GM23338 (cell line): ENCODE data around the gene GNB1L. TPM values are rescaled to one million over a fixed set of nuclear protein-coding genes. Genes with fewer than 3 reads are reported as not detected.

ENCODE experiments used
- ATAC-seq: fragments of 200-7000 bp; cut with Tn5 transposase; 3 replicates; pipeline ENCODE4 v1.9.1; 2020
- DNase-seq: peaks from one replicate; pipeline ENCODE4 v3.0.0-alpha.2; 2015; ENCODE audit warnings: low spot score
- H2AFZ ChIP-seq: fragments of 200-600 bp; sonication (generic); 2 replicates; pipeline ENCODE4 v1.8.0; 2016; ENCODE audit warnings: antibody characterized with exemption, mild to moderate bottlenecking, moderate library complexity
- H3F3A ChIP-seq: fragments of 200-600 bp; sonication (generic); replicated peaks from 2 replicates; pipeline ENCODE4 v1.8.0; 2017; ENCODE audit warnings: antibody characterized with exemption, mixed run types, low read depth
- H3K27ac ChIP-seq: fragments of 200-600 bp; sonication (generic); 2 replicates; pipeline ENCODE4 v1.6.1; 2016; ENCODE audit warnings: low read depth
- H3K27me3 ChIP-seq: fragments of 200-600 bp; sonication (generic); 2 replicates; pipeline ENCODE4 v1.8.0; 2016; ENCODE audit warnings: mild to moderate bottlenecking, mixed run types, moderate library complexity; ENCODE audit not compliant: insufficient read depth
- H3K36me3 ChIP-seq: fragments of 200-600 bp; sonication (generic); 2 replicates; pipeline ENCODE4 v1.8.0; 2016; ENCODE audit warnings: mild to moderate bottlenecking; ENCODE audit not compliant: insufficient read depth
- H3K4me1 ChIP-seq: fragments of 200-600 bp; sonication (generic); 2 replicates; pipeline ENCODE4 v1.8.0; 2016; ENCODE audit warnings: mild to moderate bottlenecking, moderate library complexity; ENCODE audit not compliant: insufficient read depth
- H3K4me2 ChIP-seq: fragments of 200-600 bp; sonication (generic); 2 replicates; pipeline ENCODE4 v1.7.1; 2017; ENCODE audit warnings: mixed run types
- H3K4me3 ChIP-seq: fragments of 200-600 bp; sonication (generic); 2 replicates; pipeline ENCODE4 v1.6.1; 2016; ENCODE audit warnings: mixed run types
- H3K79me2 ChIP-seq: fragments of 200-600 bp; sonication (generic); replicated peaks from 2 replicates; pipeline ENCODE4 v1.8.0; 2017; ENCODE audit warnings: mild to moderate bottlenecking; ENCODE audit not compliant: insufficient read depth
- H3K9me2 ChIP-seq: fragments of 200-600 bp; sonication (generic); 2 replicates; pipeline ENCODE4 v1.8.0; 2017; ENCODE audit not compliant: insufficient read depth
- H4K20me1 ChIP-seq: fragments of 200-600 bp; sonication (generic); replicated peaks from 2 replicates; pipeline ENCODE4 v1.8.0; 2017; ENCODE audit warnings: mild to moderate bottlenecking; ENCODE audit not compliant: insufficient read depth
- H3K27ac Mint-ChIP-seq: 2 replicates; pipeline ENCODE4 v1.8.0; 2020; ENCODE audit warnings: inconsistent platforms, mild to moderate bottlenecking, moderate library complexity, mixed read lengths
- H3K27me3 Mint-ChIP-seq: 3 replicates; pipeline ENCODE4 v1.8.0; 2022; ENCODE audit warnings: low read depth, mild to moderate bottlenecking, moderate library complexity, mixed read lengths, inconsistent platforms; ENCODE audit not compliant: insufficient read depth, poor library complexity
- H3K36me3 Mint-ChIP-seq: 3 replicates; pipeline ENCODE4 v1.8.0; 2021; ENCODE audit warnings: low read depth, mild to moderate bottlenecking, inconsistent platforms, moderate library complexity, mixed read lengths
- H3K4me1 Mint-ChIP-seq: 3 replicates; pipeline ENCODE4 v1.8.0; 2020; ENCODE audit warnings: mild to moderate bottlenecking, inconsistent platforms, mixed read lengths
- H3K4me3 Mint-ChIP-seq: 3 replicates; pipeline ENCODE4 v1.8.0; 2021; ENCODE audit warnings: moderate library complexity, mild to moderate bottlenecking, inconsistent platforms, mixed read lengths
- H3K9me3 Mint-ChIP-seq: 3 replicates; pipeline ENCODE4 v1.8.0; 2020; ENCODE audit warnings: moderate library complexity, mild to moderate bottlenecking, inconsistent platforms, mixed read lengths
- CREB1 ChIP-seq: fragments of 250-450 bp; sonication (Bioruptor Pico); IDR thresholded peaks from 2 replicates; pipeline ENCODE4 v1.5.0; 2020; ENCODE audit warnings: low read depth, mild to moderate bottlenecking, moderate library complexity
- CTCF ChIP-seq, 2 experiments: fragments of 200-600 bp in 1 of 2; sonication (generic) in 1 of 2; conservative IDR thresholded peaks; 2 replicates each; pipeline versions ENCODE4 v1.5.1 to v1.6.1; 2016 to 2017; ENCODE audit warnings: antibody characterized with exemption in 2 of 2, low read depth in 2 of 2, mild to moderate bottlenecking in 2 of 2, moderate library complexity in 1 of 2
- EZH2phosphoT487 ChIP-seq: fragments of 200-600 bp; sonication (generic); IDR thresholded peaks from one replicate; pipeline ENCODE4 v1.8.1; 2018; ENCODE audit warnings: antibody characterized with exemption; ENCODE audit not compliant: unreplicated experiment
- JUNB ChIP-seq: IDR thresholded peaks from one replicate; pipeline ENCODE4 v1.6.1; 2016; ENCODE audit warnings: antibody characterized with exemption; ENCODE audit not compliant: unreplicated experiment
- NANOG ChIP-seq: IDR thresholded peaks from 2 replicates; pipeline ENCODE4 v1.6.1; 2016; ENCODE audit warnings: antibody characterized with exemption, borderline replicate concordance
- REST ChIP-seq: IDR thresholded peaks from one replicate; pipeline ENCODE4 v1.6.1; 2018; ENCODE audit warnings: antibody characterized with exemption; ENCODE audit not compliant: unreplicated experiment
- polyA plus RNA-seq: library from polyadenylated mRNA; unstranded; fragments of >200 nt; fragmentation: Nextera tagmentation; extraction: Ambion mirVana; gene quantifications from 2 replicates; pipeline ENCODE4 v1.2.1, GENCODE V29; 2016
- total RNA-seq: library from RNA; depleted of rRNA; stranded (reverse); fragments of >200 nt; shearing (Covaris generic); gene quantifications from 2 replicates; pipeline ENCODE4 v1.2.3, GENCODE V29; 2014

The GNB1L gene
- total and polyA plus RNA-seq, 2 experiments from 2014 or later: 15.2 to 27.8 TPM

GRCh38 chr22:19840059-19840458 is 14.6 kb downstream of the GNB1L start:
- H3K9me2 ChIP-seq: no peaks in the 10 kb centered on the region
- H3K4me1 ChIP-seq: no peaks in the 10 kb centered on the region
- Mint-ChIP-seq H3K4me3 (no peak overlapping the region), H3K36me3 (no peaks in the 10 kb centered on the region), H3K27me3 (peaks cover 12% of the 10 kb centered on the region), H3K9me3 (no peaks in the 10 kb centered on the region), H3K27ac (no peak overlapping the region), H3K4me1 (peaks cover 6% of the 10 kb centered on the region; the same call in 1 of the 3 replicates)
- H3K27me3 ChIP-seq: no peaks in the 10 kb centered on the region
- H3K36me3 ChIP-seq: no peaks in the 10 kb centered on the region
- TF ChIP-seq JUNB: no peak
- TF ChIP-seq CTCF (conservative IDR thresholded peaks at IDR 0.05; ENCODE audit: low read depth in 2 of 2): no peak
- TF ChIP-seq NANOG: no peak
- TF ChIP-seq CREB1 (CRISPR knock-in tag): no peak
- no peak for TF ChIP-seq REST
- no peak for TF ChIP-seq EZH2phosphoT487
- no peak overlapping the region for H3K4me3 ChIP-seq
- H3K4me2 ChIP-seq: no peak overlapping the region
- no peaks in the 10 kb centered on the region for H3F3A ChIP-seq
- ATAC-seq (no peak), DNase-seq (no peak)
- no peak overlapping the region for H3K27ac ChIP-seq
- no peak overlapping the region for H2AFZ ChIP-seq
- H3K79me2 ChIP-seq: no peaks in the 10 kb centered on the region
- H4K20me1 ChIP-seq: no peaks in the 10 kb centered on the region; the same call in none of the 2 replicates

GRCh38 chr22:19837915-19838314 is 16.8 kb downstream of the GNB1L start:
- no peaks in the 10 kb centered on the region for H3F3A ChIP-seq

More at GRCh38 chr22:19837915-19838314, 16.8 kb downstream of the GNB1L start:
- no peaks in the 10 kb centered on the region for H3K36me3 ChIP-seq
- H3K4me3 Mint-ChIP-seq: no peak overlapping the region
- no peak for TF ChIP-seq CTCF (conservative IDR thresholded peaks at IDR 0.05; ENCODE audit: low read depth in 2 of 2)
- TF ChIP-seq CREB1 (CRISPR knock-in tag): no peak
- no peaks in the 10 kb centered on the region for H3K9me2 ChIP-seq
- no peaks in the 10 kb centered on the region for H3K36me3 Mint-ChIP-seq
- H3K79me2 ChIP-seq: no peaks in the 10 kb centered on the region
- H3K4me3 ChIP-seq: no peak overlapping the region
- peaks cover 1% of the 10 kb centered on the region for H3K27me3 Mint-ChIP-seq
- no peak overlapping the region for H2AFZ ChIP-seq
- no peak for DNase-seq
- no peaks in the 10 kb centered on the region for H3K4me1 ChIP-seq
- H3K27ac Mint-ChIP-seq: no peak overlapping the region
- no peaks in the 10 kb centered on the region for H3K9me3 Mint-ChIP-seq
- H3K4me2 ChIP-seq: no peak overlapping the region
- H3K27me3 ChIP-seq: no peaks in the 10 kb centered on the region
- H4K20me1 ChIP-seq: no peaks in the 10 kb centered on the region; the same call in none of the 2 replicates
- peaks cover 3% of the 10 kb centered on the region; the same call in 1 of the 3 replicates for H3K4me1 Mint-ChIP-seq
- ATAC-seq: no peak
- H3K27ac ChIP-seq: no peak overlapping the region
